ENCODE data around the gene MRPS18A. TPM values are rescaled to one million over a fixed set of nuclear protein-coding genes. Genes with fewer than 3 reads are reported as not detected.

The MRPS18A gene
- total and polyA plus RNA-seq, 2 donors (not counting 1 experiment from before 2014, with no cell fraction given): 39.6 to 46.3 TPM

- Mint-ChIP-seq H3K27ac (peak overlapping the region; percentile 34), H3K4me3 (no peak overlapping the region), H3K27me3 (no peaks in the 10 kb centered on the region), H3K9me3 (ENCODE audit: insufficient read depth) (no peaks in the 10 kb centered on the region), H3K4me1 (peaks cover 56% of the 10 kb centered on the region)
- TF ChIP-seq, protein P1, sequence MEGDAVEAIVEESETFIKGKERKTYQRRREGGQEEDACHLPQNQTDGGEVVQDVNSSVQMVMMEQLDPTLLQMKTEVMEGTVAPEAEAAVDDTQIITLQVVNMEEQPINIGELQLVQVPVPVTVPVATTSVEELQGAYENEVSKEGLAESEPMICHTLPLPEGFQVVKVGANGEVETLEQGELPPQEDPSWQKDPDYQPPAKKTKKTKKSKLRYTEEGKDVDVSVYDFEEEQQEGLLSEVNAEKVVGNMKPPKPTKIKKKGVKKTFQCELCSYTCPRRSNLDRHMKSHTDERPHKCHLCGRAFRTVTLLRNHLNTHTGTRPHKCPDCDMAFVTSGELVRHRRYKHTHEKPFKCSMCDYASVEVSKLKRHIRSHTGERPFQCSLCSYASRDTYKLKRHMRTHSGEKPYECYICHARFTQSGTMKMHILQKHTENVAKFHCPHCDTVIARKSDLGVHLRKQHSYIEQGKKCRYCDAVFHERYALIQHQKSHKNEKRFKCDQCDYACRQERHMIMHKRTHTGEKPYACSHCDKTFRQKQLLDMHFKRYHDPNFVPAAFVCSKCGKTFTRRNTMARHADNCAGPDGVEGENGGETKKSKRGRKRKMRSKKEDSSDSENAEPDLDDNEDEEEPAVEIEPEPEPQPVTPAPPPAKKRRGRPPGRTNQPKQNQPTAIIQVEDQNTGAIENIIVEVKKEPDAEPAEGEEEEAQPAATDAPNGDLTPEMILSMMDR (IDR thresholded peaks at IDR 0.05): no peak
- no peak for TF ChIP-seq EZH2 (IDR thresholded peaks at IDR 0.05; ENCODE audit: borderline replicate concordance, insufficient read depth, low read depth, low read length, poor library complexity, severe bottlenecking)
- H3K4me1 ChIP-seq (ENCODE audit: control insufficient read depth in 2 of 2, insufficient read depth in 2 of 2, low read length in 2 of 2): peaks cover 46 to 57% of the 10 kb centered on the region in 2 donors
- peaks cover 0 to 2% (median 0%) of the 10 kb centered on the region in 4 experiments for H3K27me3 ChIP-seq (replicated peaks in 1 of 4; ENCODE audit: control extremely low read depth in 1 of 4, control insufficient read depth in 3 of 4, insufficient read depth in 4 of 4, low read length in 3 of 4)
- no peak overlapping the region for H3K27ac ChIP-seq (ENCODE audit: low read length in 2 of 2)
- H4K20me1 ChIP-seq (ENCODE audit: control insufficient read depth, insufficient read depth, low read length, poor library complexity, severe bottlenecking): no peaks in the 10 kb centered on the region
- no peak overlapping the region for H2AFZ ChIP-seq (ENCODE audit: insufficient read depth, low read depth, low read length, poor library complexity, severe bottlenecking)
- ChIA-PET CTCF (no interaction called here), POLR2A (no interaction called here)
- 25% methylated on average over 1 of the region's 1 CpG for WGBS (ENCODE audit: insufficient coverage)
- no peak overlapping the region for H3K4me3 ChIP-seq (ENCODE audit: control extremely low read depth in 1 of 5, extremely low read depth in 1 of 5, insufficient read depth in 1 of 5, low read depth in 2 of 5, low read length in 4 of 5)
- H3K9me3 ChIP-seq (ENCODE audit: control extremely low read depth in 1 of 3, control insufficient read depth in 2 of 3, insufficient read depth in 1 of 3, low read length in 2 of 3): no peaks in the 10 kb centered on the region
- ATAC-seq (ENCODE audit: low read depth) (no peak), DNase-seq (no peak)
- no peaks in the 10 kb centered on the region for H3K36me3 ChIP-seq (replicated peaks in 1 of 2; ENCODE audit: control extremely low read depth in 1 of 2, control insufficient read depth in 1 of 2, extremely low read depth in 1 of 2, insufficient read depth in 2 of 2, low read length in 1 of 2)
- intact Hi-C loops (cut with micrococcal nuclease): no loop called here
- no peak overlapping the region for H3K9ac ChIP-seq (ENCODE audit: low read length)
- H3K79me2 ChIP-seq (ENCODE audit: control insufficient read depth, insufficient read depth, low read length): no peaks in the 10 kb centered on the region
- H3K4me2 ChIP-seq (replicated peaks; ENCODE audit: low read depth, low read length, poor library complexity, severe bottlenecking): no peak overlapping the region
Observed at GRCh38 chr6:43707767-43708166, 20.2 kb upstream of the MRPS18A start.

DNA sequence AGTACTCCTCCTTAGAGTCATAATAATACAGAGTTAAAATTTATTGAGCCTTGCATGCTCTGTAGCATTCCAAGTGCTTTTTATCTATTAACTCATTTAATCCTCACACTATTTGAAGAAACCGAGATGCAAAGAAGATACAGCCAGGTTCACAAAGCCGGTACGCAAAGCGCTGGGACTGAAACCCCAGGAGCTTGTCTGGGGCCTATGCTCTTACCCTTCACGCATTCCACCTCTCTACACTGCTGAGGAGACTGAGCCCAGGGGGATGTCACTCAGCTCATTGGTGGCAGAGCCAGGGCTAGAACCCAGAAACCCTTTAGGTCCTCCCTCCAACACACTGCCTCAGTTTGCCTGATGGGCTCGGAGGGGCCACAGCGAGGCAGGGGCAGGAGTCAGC lies 19.7 kb upstream of the MRPS18A start:
- 97% methylated on average over 5 of the region's 7 CpGs for WGBS (ENCODE audit: insufficient coverage)
- H3K4me2 ChIP-seq (replicated peaks; ENCODE audit: low read depth, low read length, poor library complexity, severe bottlenecking): peak overlapping the region; percentile 60
- peaks cover 56% of the 10 kb centered on the region for H3K4me1 Mint-ChIP-seq
- no peak overlapping the region for H2AFZ ChIP-seq (ENCODE audit: insufficient read depth, low read depth, low read length, poor library complexity, severe bottlenecking)
- H3K4me1 ChIP-seq (ENCODE audit: control insufficient read depth in 2 of 2, insufficient read depth in 2 of 2, low read length in 2 of 2): peaks cover 46 to 58% of the 10 kb centered on the region in 2 donors
- TF ChIP-seq, protein P1 (IDR thresholded peaks at IDR 0.05): no peak
- H3K9ac ChIP-seq (ENCODE audit: low read length): no peak overlapping the region
- peaks cover 0 to 5% (median 0%) of the 10 kb centered on the region in 4 experiments for H3K27me3 ChIP-seq (replicated peaks in 1 of 4; ENCODE audit: control extremely low read depth in 1 of 4, control insufficient read depth in 3 of 4, insufficient read depth in 4 of 4, low read length in 3 of 4)
- H3K27ac Mint-ChIP-seq: no peak overlapping the region
- no peaks in the 10 kb centered on the region for H3K9me3 ChIP-seq (ENCODE audit: control extremely low read depth in 1 of 3, control insufficient read depth in 2 of 3, insufficient read depth in 1 of 3, low read length in 2 of 3)
- POLR2A ChIA-PET: no interaction called here
- H4K20me1 ChIP-seq (ENCODE audit: control insufficient read depth, insufficient read depth, low read length, poor library complexity, severe bottlenecking): no peaks in the 10 kb centered on the region
- intact Hi-C loops (cut with micrococcal nuclease): no loop called here
- ATAC-seq (ENCODE audit: low read depth) (no peak), DNase-seq (no peak)
- H3K79me2 ChIP-seq (ENCODE audit: control insufficient read depth, insufficient read depth, low read length): no peaks in the 10 kb centered on the region
- CTCF ChIA-PET: interaction anchor here (0.7 to 1.6 kb wide), 2 partner anchors 14 to 66 kb away, joined by 4 to 5 read pairs; no protein-coding TSS in a partner anchor
- no peak overlapping the region for H3K4me3 ChIP-seq (ENCODE audit: control extremely low read depth in 1 of 5, extremely low read depth in 1 of 5, insufficient read depth in 1 of 5, low read depth in 2 of 5, low read length in 4 of 5)
- H3K9me3 Mint-ChIP-seq (ENCODE audit: insufficient read depth): no peaks in the 10 kb centered on the region
- H3K27me3 Mint-ChIP-seq: peaks cover 3% of the 10 kb centered on the region
- H3K4me3 Mint-ChIP-seq: no peak overlapping the region
- H3K27ac ChIP-seq (ENCODE audit: low read length in 2 of 2): no peak overlapping the region
- no peaks in the 10 kb centered on the region for H3K36me3 ChIP-seq (replicated peaks in 1 of 2; ENCODE audit: control extremely low read depth in 1 of 2, control insufficient read depth in 1 of 2, extremely low read depth in 1 of 2, insufficient read depth in 2 of 2, low read length in 1 of 2)

Data from B cell (primary cell).